Stomach smooth muscle (tissue), 2 donors: Measurements from ENCODE around the gene PKLR.

ENCODE experiments used
- H3K27ac ChIP-seq: one replicate; pipeline ENCODE4 v1.7.0; 2013; ENCODE audit warnings: mild to moderate bottlenecking, low read length, inconsistent platforms
- H3K27me3 ChIP-seq, 2 donors: one replicate each; pipeline ENCODE4 v1.7.0; 2013; ENCODE audit warnings: low read length in 2 of 2; ENCODE audit not compliant: insufficient read depth in 2 of 2, control insufficient read depth in 1 of 2
- H3K36me3 ChIP-seq, 2 donors: one replicate each; pipeline ENCODE4 v1.7.0; 2013; ENCODE audit warnings: low read length in 2 of 2; ENCODE audit not compliant: control insufficient read depth in 2 of 2, insufficient read depth in 2 of 2
- H3K4me1 ChIP-seq: one replicate; pipeline ENCODE4 v1.7.0; 2013; ENCODE audit warnings: low read length; ENCODE audit not compliant: control insufficient read depth, insufficient read depth
- H3K4me3 ChIP-seq, 2 donors: one replicate each; pipeline ENCODE4 v1.7.0; 2013; ENCODE audit warnings: low read length in 2 of 2
- H3K9ac ChIP-seq, 2 donors: one replicate each; pipeline ENCODE4 v1.7.0; 2013; ENCODE audit warnings: low read length in 2 of 2, mild to moderate bottlenecking in 1 of 2
- H3K9me3 ChIP-seq, 2 donors: one replicate each; pipeline ENCODE4 v1.7.0; 2013; ENCODE audit warnings: low read length in 2 of 2; ENCODE audit not compliant: control insufficient read depth in 2 of 2
- donor health status: healthy.
- donor health status: Pancreatic carcinoma.

Gene PKLR

DNA sequence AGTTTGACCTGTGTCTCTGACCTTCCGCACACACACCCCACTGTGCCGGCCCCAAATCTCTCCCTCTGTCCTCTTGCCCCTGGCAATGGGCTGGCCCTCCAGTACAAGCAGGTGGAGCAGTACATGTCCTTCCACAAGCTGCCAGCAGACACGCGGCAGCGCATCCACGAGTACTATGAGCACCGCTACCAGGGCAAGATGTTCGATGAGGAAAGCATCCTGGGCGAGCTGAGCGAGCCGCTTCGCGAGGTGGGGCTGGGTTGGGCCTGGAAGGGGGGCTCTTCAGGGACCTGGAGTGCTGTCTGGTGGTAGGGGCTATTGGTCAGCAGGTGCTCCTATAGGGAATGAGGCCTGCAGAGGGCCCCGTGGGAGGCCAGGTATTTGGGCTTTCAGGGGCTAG lies 16.2 kb downstream of the PKLR start:
- no peak overlapping the region for H3K9ac ChIP-seq
- H3K4me1 ChIP-seq: no peaks in the 10 kb centered on the region
- H3K27me3 ChIP-seq: no peaks in the 10 kb centered on the region
- no peaks in the 10 kb centered on the region for H3K36me3 ChIP-seq
- H3K9me3 ChIP-seq: no peaks in the 10 kb centered on the region
- no peak overlapping the region for H3K4me3 ChIP-seq
- no peak overlapping the region for H3K27ac ChIP-seq

DNA sequence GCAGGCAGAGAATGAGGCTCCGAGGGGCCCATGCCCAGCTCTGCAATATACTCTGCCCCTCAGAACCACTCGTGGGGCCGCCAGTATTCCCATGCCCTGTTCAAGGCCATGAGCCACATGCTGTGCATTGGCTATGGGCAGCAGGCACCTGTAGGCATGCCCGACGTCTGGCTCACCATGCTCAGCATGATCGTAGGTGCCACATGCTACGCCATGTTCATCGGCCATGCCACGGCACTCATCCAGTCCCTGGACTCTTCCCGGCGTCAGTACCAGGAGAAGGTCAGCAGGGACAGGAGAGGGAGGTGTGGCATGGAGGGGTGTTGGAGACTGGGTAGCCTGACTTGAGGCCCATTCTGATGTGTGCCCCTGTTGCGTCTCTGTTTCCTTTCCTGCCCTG lies 16.8 kb downstream of the PKLR start:
- Histone ChIP-seq H3K27ac (no peak overlapping the region), H3K9ac (no peak overlapping the region), H3K4me1 (no peaks in the 10 kb centered on the region), H3K9me3 (no peaks in the 10 kb centered on the region), H3K27me3 (no peaks in the 10 kb centered on the region), H3K36me3 (no peaks in the 10 kb centered on the region), H3K4me3 (no peak overlapping the region)

DNA sequence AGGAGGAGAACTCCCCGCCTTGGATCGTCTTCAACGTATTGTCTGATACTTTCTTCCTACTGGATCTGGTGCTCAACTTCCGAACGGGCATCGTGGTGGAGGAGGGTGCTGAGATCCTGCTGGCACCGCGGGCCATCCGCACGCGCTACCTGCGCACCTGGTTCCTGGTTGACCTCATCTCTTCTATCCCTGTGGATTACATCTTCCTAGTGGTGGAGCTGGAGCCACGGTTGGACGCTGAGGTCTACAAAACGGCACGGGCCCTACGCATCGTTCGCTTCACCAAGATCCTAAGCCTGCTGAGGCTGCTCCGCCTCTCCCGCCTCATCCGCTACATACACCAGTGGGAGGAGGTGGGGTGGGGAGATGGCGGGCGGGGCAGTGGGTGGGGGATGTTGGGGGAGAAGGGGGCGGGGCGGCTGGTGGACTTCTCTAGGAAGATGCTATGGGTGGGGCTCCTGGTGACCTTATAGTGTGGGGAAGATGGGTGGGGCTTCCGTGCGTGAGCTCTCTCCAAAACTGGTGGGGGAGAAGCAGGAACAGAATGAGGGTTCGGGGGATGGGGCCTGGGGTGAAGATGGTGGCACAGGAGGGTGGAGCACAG lies 18.6 kb downstream of the PKLR start:
- no peaks in the 10 kb centered on the region for H3K36me3 ChIP-seq
- no peaks in the 10 kb centered on the region for H3K9me3 ChIP-seq
- no peaks in the 10 kb centered on the region for H3K27me3 ChIP-seq
- H3K4me3 ChIP-seq: no peak overlapping the region
- no peak overlapping the region for H3K9ac ChIP-seq
- no peak overlapping the region for H3K27ac ChIP-seq
- H3K4me1 ChIP-seq: peaks cover 10% of the 10 kb centered on the region

DNA sequence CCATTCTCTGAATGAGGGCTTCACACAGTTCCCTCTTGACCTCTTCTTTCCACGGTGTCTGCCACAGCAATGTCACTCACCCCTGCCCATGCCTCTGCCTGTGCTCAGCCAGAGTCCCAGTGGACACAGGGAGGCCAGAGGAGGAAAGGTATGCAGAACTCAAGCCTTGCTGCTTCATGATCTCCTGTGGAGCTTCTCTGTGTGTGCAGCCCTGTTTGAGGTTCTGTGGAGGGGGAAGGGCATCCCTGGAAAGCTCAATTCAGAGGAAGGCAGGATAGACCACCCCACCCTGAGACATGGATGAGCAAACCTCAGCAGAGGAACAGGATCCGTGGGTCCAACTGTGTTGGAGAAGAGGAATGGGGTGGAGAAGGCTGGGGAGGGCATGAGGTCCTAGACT lies 22.0 kb downstream of the PKLR start:
- Histone ChIP-seq H3K27me3 (no peaks in the 10 kb centered on the region), H3K27ac (no peak overlapping the region), H3K36me3 (no peaks in the 10 kb centered on the region), H3K9me3 (no peaks in the 10 kb centered on the region), H3K4me1 (peaks cover 17% of the 10 kb centered on the region), H3K9ac (no peak overlapping the region), H3K4me3 (no peak overlapping the region)

DNA sequence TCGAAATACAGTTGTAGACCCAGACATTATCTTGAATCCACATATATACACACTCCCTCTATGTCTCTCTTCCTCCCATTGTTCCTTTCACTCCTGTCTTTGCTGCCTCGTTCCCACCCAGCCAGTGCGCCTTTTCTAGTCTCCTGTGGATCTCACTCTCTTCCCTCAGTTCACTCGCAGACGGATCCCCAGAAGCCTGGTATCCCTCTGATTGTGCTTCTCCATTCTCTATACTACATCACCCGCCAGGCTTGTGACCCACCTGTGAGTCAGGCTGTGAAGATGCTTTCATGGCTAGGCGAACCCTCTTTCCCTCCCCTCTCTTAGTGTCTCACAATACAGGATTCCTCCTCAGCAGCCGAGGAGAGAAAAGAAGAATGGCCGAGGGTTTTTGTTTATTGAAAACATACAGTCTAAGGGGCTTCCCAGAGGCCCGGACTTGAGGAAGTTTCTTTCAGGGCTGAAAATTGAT lies 22.5 kb downstream of the PKLR start:
- H3K9ac ChIP-seq: no peak overlapping the region
- H3K4me3 ChIP-seq: peak overlapping the region in 1 of 2 donors; percentile 7
- H3K27me3 ChIP-seq: no peaks in the 10 kb centered on the region
- H3K9me3 ChIP-seq: no peaks in the 10 kb centered on the region
- no peak overlapping the region for H3K27ac ChIP-seq
- peaks cover 19% of the 10 kb centered on the region for H3K4me1 ChIP-seq
- no peaks in the 10 kb centered on the region for H3K36me3 ChIP-seq

DNA sequence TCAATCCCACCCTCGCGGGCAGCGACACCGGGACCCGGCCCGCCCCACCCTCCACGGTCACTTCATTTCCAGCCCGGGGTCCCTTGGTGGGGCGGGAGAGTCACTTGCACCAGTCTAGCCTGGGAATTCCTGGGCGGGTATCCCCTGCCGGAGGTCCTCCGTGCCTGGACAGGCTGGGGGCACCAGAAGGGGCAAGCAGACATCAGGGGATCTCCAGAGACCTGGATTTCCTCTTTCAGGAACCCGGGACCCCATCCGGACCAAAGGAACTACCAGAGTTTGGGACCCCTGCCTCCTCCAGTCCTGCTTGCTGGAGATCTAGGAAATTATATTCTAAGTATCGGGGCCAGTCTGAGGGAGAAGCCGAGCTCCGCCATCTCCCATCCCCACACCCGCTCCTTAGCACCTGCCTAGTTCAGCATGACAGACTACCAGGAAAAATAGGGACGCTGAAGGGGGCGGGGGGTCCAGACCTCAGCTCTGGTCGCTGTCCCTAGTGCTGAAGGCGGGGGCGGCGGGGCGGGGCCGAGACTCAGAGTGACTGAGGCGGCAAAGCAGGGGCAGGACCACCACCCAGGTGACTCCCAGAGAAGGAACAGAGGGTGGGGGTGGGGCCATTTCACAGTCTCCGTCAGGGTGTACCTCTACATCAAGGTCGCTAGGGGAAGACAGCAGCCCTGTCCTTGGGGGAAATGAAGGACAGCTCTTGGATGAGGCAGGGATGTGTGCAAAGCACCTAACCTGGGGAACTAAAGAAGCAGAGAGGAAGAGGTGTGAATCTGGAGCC lies 23.1 kb downstream of the PKLR start:
- Histone ChIP-seq H3K27ac (no peak overlapping the region), H3K9ac (peak overlapping the region in 1 of 2 donors; percentile 68), H3K36me3 (no peaks in the 10 kb centered on the region)

DNA sequence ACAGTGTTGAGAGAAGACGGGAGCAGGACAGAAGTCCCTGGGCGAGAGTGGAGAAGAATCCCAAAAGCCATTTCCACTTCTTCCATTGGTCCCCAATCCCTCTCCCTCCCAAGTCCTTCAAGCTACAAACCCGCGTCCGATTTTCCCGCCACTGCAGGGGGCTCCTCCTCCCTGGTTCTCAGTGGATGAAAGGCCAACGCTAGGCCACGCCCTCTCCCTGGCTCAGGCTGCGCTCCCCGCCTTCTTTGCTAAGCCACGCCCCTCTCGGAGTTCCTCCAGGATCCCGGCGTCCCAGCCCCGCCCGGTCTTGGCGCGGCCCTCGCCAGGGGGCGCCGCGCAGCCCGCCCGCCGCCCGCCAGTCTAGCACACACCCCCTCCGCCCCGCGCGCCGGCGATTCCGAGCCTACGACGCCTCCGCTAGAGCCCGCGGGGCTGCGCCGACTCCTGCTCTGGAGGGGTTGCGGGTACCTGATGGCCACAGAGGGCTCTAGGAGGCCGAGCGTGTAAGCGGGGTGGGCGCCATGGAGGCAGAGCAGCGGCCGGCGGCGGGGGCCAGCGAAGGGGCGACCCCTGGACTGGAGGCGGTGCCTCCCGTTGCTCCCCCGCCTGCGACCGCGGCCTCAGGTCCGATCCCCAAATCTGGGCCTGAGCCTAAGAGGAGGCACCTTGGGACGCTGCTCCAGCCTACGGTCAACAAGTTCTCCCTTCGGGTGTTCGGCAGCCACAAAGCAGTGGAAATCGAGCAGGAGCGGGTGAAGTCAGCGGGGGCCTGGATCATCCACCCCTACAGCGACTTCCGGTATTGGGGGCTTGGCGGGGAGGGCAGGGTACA lies 24.0 kb downstream of the PKLR start, which contains the start of gene HCN3:
Gene HCN3 (plus strand): TSS at position 394 of the 832 bp plus-strand sequence. CDS start 128 bp downstream, at position 522.
- no peaks in the 10 kb centered on the region for H3K9me3 ChIP-seq
- no peak within 1 kb of the TSS for H3K27ac ChIP-seq
- H3K4me1 ChIP-seq: peaks cover 26% of the 10 kb centered on the region
- peak within 1 kb of the TSS in 1 of 2 donors; percentile 68 for H3K9ac ChIP-seq
- H3K27me3 ChIP-seq: no peaks in the 10 kb centered on the region
- no peaks in the 10 kb centered on the region for H3K36me3 ChIP-seq
- peak within 1 kb of the TSS; percentile 36 to 82 for H3K4me3 ChIP-seq

More for the DNA sequence above, 23.1 kb downstream of the PKLR start:
- Histone ChIP-seq H3K4me1 (peaks cover 21% of the 10 kb centered on the region), H3K4me3 (peak overlapping the region; percentile 36 to 82), H3K27me3 (no peaks in the 10 kb centered on the region), H3K9me3 (no peaks in the 10 kb centered on the region)

DNA sequence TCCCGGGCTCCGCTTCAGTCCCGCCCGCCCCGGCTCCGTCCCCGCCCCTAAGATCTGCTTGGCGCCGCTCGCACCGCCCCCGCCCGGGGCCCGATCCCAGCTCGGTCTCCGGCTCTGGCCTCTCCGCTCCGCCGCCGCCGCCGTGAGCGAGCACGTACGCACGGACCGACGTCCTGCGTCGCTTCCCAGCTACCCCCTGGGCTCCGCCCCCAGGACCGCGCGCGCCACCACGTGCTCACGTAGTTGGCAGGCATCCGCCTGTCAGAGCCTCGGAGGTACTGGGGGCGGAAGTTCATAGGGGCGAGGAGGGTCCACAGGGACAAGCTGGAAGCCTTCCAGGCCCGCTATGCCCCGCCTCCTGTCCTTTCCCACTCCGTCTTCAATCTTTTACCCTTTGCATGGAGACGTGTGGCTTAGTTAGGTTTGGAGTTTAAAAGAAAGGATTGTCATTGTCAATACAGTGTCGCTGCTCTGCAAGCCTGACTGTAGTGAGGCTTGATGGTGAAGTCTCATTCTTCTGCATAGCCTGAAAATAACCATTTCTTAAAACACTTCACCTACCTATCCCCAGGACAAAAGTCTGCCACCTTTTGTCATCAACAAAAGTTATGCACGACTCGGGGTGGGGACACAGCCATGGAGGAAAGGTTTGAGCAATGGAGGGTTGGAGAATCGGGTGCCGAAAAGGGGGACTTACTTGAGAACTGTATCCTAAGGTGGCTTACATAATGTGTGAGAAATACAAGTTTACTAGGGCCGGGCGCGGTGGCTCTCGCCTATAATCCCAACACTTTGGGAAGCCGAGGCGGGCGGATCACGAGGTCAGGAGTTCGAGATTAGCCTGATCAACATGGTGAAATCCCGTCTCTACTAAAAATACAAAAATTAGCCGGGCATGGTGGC lies 27.6 kb downstream of the PKLR start, which contains the start of gene CLK2:
Gene CLK2 (minus strand): TSS at position 162 of the 903 bp plus-strand sequence. CDS start 2,527 bp downstream, outside the sequence.
- Histone ChIP-seq H3K9ac (peak within 1 kb of the TSS; percentile 79 to 81), H3K9me3 (no peaks in the 10 kb centered on the region), H3K4me1 (peaks cover 33% of the 10 kb centered on the region), H3K27ac (peak within 1 kb of the TSS; percentile 80), H3K36me3 (peaks cover 19 to 20% of the 10 kb centered on the region in 2 donors), H3K4me3 (peak within 1 kb of the TSS; percentile 87 to 89), H3K27me3 (no peaks in the 10 kb centered on the region)

DNA sequence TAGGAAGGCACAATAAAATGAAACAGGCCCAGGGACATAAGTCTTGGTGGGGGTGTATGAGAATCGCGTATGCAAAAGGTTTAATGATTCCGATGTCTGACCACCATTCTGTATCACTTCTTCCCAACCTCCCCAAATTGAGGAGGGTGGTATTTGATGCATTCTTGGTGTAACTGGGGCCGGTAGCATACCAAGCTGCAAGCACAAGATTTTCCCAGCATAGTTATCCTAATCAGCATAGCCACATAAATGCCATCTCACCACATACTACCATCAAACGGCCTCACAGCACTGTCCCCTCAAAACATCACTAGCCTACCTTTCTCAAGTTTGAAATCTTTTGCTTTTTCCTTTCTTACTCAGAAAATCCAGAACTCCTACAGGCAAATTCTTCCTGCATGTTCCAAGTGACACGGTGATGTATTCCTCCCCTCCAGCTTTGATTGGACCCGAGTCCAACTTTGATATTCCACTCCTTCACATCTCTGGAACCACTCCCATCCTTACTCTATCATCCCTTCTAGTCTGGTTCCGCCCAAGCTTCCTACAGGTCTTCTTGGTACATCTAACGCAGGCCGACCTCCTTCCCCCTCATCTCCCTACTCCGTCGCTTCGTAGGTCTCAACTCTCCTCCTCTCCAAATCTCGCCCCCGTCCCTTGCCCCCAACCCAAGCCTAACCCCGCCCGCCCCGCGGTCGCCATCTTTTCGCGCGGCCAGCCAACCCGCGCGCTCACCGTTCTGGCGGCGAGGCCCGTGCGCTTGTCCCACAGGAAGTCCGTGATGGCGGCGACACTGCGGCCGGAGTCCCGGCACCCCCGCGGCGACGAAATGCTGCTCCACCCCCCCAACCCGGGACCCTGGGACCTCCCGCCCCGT lies 28.5 kb downstream of the PKLR start:
- Histone ChIP-seq H3K9ac (peak overlapping the region; percentile 79 to 81), H3K27ac (peak overlapping the region; percentile 80), H3K4me3 (peak overlapping the region; percentile 87 to 89), H3K4me1 (peaks cover 27% of the 10 kb centered on the region), H3K36me3 (peaks cover 27 to 29% of the 10 kb centered on the region in 2 donors), H3K27me3 (no peaks in the 10 kb centered on the region), H3K9me3 (no peaks in the 10 kb centered on the region)
